Astrocyte of the spinal cord (primary cell): ENCODE measurements around the gene PIGR.
A peak's percentile ranks its signal among the peaks of the same experiment; 100 is the strongest.

Experiments used
- DNase-seq: peaks from one replicate; pipeline ENCODE4 v3.0.0; 2011; ENCODE audit warnings: low read depth, low spot score
- H3K4me3 ChIP-seq: 2 replicates; pipeline ENCODE4 v1.5.1; 2011; ENCODE audit warnings: low read depth, mild to moderate bottlenecking, low read length, moderate library complexity
- in situ Hi-C: cut with HindIII; loops from 2 replicates; pipeline ENCODE4 v1.10.0; 2017; ENCODE audit warnings: low sequenced_read_pairs
- TF ChIP-seq, protein P1 (sequence below): IDR thresholded peaks from 2 replicates; pipeline ENCODE4 v1.5.1; 2012; ENCODE audit warnings: low read depth, mild to moderate bottlenecking, low read length, inconsistent platforms

Gene PIGR

DNA sequence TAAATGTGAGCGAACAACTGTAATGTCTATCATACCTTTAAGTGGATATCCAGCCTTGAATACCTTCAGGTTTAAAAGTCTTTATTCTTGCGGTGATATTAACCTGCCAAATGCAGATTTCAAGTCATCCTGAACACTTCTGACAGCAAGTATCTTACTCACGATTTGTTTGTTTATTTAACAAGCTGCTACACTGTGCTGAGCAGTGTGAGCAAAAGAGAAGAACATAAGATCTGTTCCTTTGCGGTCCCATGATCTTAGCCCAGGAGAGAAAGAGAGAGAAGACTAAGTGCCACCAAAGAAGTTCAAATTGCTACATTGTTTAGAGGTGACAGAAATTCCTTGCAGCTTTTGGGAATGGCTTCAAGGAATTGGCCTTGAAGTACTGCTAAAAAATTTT lies 58.6 kb downstream of the PIGR start:
- H3K4me3 ChIP-seq: no peak overlapping the region
- in situ Hi-C loops: no loop called here
- DNase-seq: no peak
- TF ChIP-seq, protein P1, sequence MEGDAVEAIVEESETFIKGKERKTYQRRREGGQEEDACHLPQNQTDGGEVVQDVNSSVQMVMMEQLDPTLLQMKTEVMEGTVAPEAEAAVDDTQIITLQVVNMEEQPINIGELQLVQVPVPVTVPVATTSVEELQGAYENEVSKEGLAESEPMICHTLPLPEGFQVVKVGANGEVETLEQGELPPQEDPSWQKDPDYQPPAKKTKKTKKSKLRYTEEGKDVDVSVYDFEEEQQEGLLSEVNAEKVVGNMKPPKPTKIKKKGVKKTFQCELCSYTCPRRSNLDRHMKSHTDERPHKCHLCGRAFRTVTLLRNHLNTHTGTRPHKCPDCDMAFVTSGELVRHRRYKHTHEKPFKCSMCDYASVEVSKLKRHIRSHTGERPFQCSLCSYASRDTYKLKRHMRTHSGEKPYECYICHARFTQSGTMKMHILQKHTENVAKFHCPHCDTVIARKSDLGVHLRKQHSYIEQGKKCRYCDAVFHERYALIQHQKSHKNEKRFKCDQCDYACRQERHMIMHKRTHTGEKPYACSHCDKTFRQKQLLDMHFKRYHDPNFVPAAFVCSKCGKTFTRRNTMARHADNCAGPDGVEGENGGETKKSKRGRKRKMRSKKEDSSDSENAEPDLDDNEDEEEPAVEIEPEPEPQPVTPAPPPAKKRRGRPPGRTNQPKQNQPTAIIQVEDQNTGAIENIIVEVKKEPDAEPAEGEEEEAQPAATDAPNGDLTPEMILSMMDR: no peak

DNA sequence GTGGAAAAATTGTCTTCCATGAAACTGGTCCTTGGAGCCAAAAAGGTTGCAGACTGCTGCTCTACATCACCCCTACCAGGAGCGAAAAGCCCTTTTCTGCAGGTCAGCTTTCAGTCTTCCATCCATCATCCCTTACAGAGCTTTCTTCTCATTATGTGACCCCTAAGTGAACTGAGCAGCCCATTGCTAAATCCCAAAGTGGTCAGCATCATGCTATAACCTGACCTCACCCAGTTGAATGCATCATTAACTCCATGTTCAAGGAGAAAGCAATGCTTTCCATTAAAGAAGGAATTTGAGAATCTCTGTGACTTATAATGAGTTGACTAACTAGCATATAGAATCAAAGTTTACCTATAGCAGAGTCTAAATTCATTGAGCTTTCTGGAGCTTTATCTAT lies 59.4 kb downstream of the PIGR start:
- DNase-seq: no peak
- in situ Hi-C loops: no loop called here
- H3K4me3 ChIP-seq: no peak overlapping the region
- TF ChIP-seq, protein P1: no peak

DNA sequence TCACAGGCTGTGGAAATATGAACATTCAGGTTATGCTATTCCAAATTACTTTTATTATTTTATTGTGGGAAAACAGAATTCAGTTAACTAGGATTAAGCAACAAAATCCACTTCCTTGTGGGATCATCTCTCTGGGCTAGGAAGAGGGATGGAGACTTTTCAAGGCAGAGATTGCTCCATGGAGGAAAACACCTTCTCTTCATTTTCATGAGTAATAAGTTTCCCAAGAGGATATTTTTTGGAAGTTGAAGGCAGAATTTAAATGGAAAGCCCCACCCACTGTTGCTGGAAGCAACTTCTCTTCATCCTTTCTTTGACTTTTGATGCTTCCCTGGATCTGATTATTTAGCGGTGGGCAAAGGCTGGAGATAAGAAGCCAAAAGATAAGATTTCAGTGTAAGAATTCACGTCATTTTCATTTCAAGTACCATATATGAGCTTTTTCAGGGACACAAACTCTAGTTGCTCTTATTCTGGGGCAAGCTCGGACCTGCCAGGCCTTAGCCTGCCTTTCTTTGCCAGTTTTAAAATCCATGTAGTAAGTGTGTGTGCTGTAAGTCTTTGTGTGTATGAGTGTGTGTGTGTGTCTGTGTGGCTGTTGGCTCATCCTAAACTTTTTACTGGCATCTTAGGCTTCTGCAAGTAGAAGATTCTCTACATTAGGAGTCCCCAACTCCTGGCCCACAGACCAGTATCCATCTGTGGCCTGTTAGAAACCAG lies 60.8 kb downstream of the PIGR start:
- TF ChIP-seq, protein P1: no peak
- in situ Hi-C loops: no loop called here
- no peak for DNase-seq
- H3K4me3 ChIP-seq: no peak overlapping the region

DNA sequence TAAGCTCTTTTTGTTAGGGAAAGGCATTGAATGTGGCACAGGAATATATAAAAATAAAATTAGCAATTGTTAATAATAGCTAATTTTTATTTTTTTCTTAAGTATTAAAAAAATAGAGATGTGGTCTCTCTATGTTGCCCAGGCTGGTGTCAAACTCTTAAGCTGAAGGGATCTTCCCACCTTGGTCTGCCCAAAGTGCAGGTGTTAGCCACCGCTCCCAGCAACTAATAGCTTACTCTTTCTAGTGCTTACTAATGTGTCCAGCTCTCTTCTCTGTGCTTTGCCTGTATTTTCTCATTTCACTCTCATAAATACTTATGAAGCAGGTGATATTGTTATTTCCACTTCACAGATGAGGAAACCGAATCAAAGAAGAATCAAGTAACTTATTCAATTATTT lies 62.4 kb downstream of the PIGR start:
- H3K4me3 ChIP-seq: no peak overlapping the region
- TF ChIP-seq, protein P1: no peak
- DNase-seq: no peak
- in situ Hi-C loops: no loop called here

DNA sequence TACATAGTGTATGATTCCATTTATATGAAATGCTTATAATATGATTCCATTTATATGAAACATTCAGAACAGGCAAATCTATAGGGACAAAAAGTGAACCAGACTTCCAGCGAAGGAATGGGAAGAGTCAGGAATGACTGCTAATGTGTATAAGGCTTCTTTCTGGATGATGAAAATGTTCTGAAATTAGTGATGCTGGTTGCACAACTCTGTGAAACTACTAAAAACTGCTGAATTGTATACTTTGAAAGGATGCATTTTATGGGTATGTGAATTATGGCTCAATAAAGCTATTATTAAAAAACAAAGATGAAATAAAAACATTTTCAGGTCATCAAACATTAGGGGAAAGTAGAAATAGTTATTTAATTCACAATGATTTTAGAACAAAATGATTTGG lies 63.1 kb downstream of the PIGR start:
- in situ Hi-C loops: no loop called here
- no peak for DNase-seq
- TF ChIP-seq, protein P1: no peak
- H3K4me3 ChIP-seq: no peak overlapping the region

DNA sequence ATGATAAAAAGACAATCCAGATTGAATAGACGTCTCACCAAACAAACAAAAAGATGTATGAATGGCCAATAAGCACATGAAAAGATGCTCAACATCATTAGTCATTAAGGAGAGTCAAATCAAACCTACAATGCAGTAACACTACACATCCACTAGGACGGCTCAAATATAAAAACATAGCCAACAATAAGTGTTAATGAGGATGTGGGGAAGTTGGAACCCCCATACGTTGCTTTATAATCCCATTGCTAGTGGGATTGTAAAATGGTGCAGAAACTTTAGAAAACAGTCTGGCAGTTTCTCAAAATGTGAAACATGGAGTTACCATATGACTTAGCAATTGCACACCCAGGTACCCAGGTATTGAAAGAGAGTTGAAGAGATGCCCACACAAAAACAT lies 63.7 kb downstream of the PIGR start:
- H3K4me3 ChIP-seq: no peak overlapping the region
- TF ChIP-seq, protein P1: peak; percentile 20
- in situ Hi-C loops: no loop called here
- DNase-seq: no peak
